Ovary (tissue), 9 donors: ENCODE data around the gene DRAXIN. TPM values are rescaled to one million over a fixed set of nuclear protein-coding genes. Genes with fewer than 3 reads are reported as not detected.

ENCODE experiments used
- DNase-seq, 5 donors: peaks; one replicate each; pipeline ENCODE4 v3.0.0-alpha.2; 2019 to 2020
- H3K27ac ChIP-seq, 2 donors: fragments of 200-600 bp; one replicate each; pipeline versions ENCODE4 v1.5.1 to v1.8.0; 2019 to 2022
- H3K27me3 ChIP-seq: fragments of 200-600 bp; one replicate; pipeline ENCODE4 v1.8.0; 2022
- H3K36me3 ChIP-seq: fragments of 200-600 bp; sonication (generic); one replicate; pipeline ENCODE4 v1.5.1; 2019
- H3K4me1 ChIP-seq: one replicate; pipeline ENCODE4 v1.8.1; 2013; ENCODE audit warnings: mild to moderate bottlenecking, moderate library complexity; ENCODE audit not compliant: insufficient read depth
- H3K4me3 ChIP-seq: fragments of 200-600 bp; sonication (generic); one replicate; pipeline ENCODE4 v1.5.1; 2017
- H3K9me3 ChIP-seq, 2 donors: fragments of 200-600 bp in 1 of 2; sonication (generic) in 1 of 2; one replicate each; pipeline versions ENCODE4 v1.5.1 to v1.8.1; 2013 to 2019; ENCODE audit warnings: mild to moderate bottlenecking in 1 of 2, moderate library complexity in 1 of 2
- EP300 ChIP-seq: sonication (generic); formaldehyde crosslinking; IDR thresholded peaks from one replicate; pipeline ENCODE4 v1.6.1; 2017; ENCODE audit warnings: antibody characterized with exemption
- POLR2A ChIP-seq: fragments of 450-650 bp; IDR thresholded peaks from one replicate; pipeline ENCODE4 v1.6.1; 2017; ENCODE audit warnings: antibody characterized with exemption, mild to moderate bottlenecking, moderate library complexity
- WGBS, 3 donors: extraction: QIAGEN DNeasy Blood & Tissue Kit in 1 of 3; methylation state at CpG; one replicate each; pipeline versions ENCODE4 v1.1.5 to v1.1.7; 2013 to 2017; 5-methylcytosine and 5-hydroxymethylcytosine counted together
- intact Hi-C, 4 donors: fragments of 100-400 bp; cut with DNase I; formaldehyde crosslinking; loops; one replicate each; pipeline versions ENCODE4 v1.11.0 to v1.15.1; 2022 to 2023
- polyA plus RNA-seq, 2 donors: library from polyadenylated mRNA; stranded (reverse); fragments of 200-250 nt in 1 of 2; fragments of 350-450 nt in 1 of 2; fragmentation: Illumina TruSeq in 1 of 2; extraction: RNeasy Lipid Tissue Mini Kit (QIAGEN cat#74804) in 1 of 2; gene quantifications; one replicate each; pipeline ENCODE4 v1.2.3, GENCODE V29; 2013 to 2014
- total RNA-seq, 7 donors: library from RNA; depleted of rRNA in 2 of 7; stranded (reverse); fragments of >200 nt in 2 of 7; fragmentation: NEBNext Ultra II Directional in 3 of 7; extraction: Animal tissue kit (Norgen Biotek cat#: 25700) in 3 of 7; gene quantifications; one replicate each; pipeline versions ENCODE4 v1.1.0 to v1.2.4, GENCODE V29; 2016 to 2023
- TF ChIP-seq, protein P1 (sequence below), 3 donors: fragments of 450-650 bp in 2 of 3; fragments of 200-600 bp in 1 of 3; IDR thresholded peaks; one replicate each; pipeline versions ENCODE4 v1.5.1 to v1.8.0; 2016 to 2022; ENCODE audit warnings: antibody characterized with exemption in 3 of 3, mild to moderate bottlenecking in 1 of 3
- donor health status: DM: no; HTN: no; CAD: no; lungs with moderate emphysema.
- donor health status: DM: no; HTN: no; CAD: no.
- donor health status: Bipolar disorder and iron deficiency.
- donor health status: DM: yes; HTN: yes; CAD: no.
- donor health status: DM: no; HTN: no; CAD: no.
- donor health status: DM: yes; HTN: yes; CAD: no.

Gene DRAXIN
- total and polyA plus RNA-seq, 9 donors = under 0.01 to 0.33 (median 0.05) TPM; not detected in 2

DNA sequence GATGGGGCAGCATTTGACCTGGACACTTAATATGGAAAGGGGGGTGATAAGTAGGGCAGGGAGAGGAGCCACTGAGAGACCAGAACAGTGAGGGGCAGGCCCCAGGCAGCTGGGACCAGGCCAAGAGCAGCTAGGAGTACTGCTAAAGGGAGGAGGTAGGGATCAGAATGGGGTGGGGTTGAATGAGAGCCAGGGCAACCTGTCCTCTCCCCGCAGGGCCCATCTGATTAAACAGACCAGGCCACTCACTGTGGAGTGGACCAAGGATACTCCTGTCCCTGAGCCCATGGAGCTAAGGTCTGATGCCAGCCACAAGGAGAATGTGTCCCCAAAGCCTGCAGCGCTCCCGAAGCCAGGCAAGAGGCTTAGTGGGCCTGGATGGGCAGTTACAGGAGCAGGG lies 72.6 kb downstream of the DRAXIN start:
- H3K4me1 ChIP-seq = peaks cover 3% of the 10 kb centered on the region
- H3K27me3 ChIP-seq = no peaks in the 10 kb centered on the region
- no peaks in the 10 kb centered on the region for H3K9me3 ChIP-seq
- 79 to 83% (median 79%) methylated on average over 3 of the region's 3 CpGs for WGBS, 3 donors
- H3K27ac ChIP-seq = no peak overlapping the region
- TF ChIP-seq, protein P1, sequence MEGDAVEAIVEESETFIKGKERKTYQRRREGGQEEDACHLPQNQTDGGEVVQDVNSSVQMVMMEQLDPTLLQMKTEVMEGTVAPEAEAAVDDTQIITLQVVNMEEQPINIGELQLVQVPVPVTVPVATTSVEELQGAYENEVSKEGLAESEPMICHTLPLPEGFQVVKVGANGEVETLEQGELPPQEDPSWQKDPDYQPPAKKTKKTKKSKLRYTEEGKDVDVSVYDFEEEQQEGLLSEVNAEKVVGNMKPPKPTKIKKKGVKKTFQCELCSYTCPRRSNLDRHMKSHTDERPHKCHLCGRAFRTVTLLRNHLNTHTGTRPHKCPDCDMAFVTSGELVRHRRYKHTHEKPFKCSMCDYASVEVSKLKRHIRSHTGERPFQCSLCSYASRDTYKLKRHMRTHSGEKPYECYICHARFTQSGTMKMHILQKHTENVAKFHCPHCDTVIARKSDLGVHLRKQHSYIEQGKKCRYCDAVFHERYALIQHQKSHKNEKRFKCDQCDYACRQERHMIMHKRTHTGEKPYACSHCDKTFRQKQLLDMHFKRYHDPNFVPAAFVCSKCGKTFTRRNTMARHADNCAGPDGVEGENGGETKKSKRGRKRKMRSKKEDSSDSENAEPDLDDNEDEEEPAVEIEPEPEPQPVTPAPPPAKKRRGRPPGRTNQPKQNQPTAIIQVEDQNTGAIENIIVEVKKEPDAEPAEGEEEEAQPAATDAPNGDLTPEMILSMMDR (IDR thresholded peaks at IDR 0.05) = no peak
- TF ChIP-seq POLR2A (no peak), EP300 (no peak)
- H3K4me3 ChIP-seq = no peak overlapping the region
- intact Hi-C loops = no loop called here
- H3K36me3 ChIP-seq = no peaks in the 10 kb centered on the region
- DNase-seq = no peak

DNA sequence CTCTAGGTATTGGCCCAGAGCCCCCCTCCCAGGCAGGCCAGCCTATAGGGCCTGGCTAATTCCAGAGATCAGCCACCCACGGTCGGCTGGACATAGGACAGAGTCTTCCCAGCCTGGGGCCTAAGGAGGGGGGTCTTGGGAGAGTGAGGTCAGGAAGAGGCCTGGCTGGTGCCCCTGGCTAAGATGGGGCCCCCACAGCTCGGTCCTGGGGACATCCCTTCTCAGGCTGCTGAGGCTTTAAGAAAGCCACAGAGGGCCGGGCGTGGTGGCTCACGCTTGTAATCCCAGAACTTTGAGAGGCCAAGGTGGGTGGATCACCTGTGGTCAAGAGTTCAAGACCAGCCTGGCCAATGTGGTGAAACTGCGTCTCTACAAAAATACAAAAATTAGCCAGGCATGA lies 73.0 kb downstream of the DRAXIN start:
- WGBS, 3 donors = 78 to 81% (median 80%) methylated on average over 7 of the region's 7 CpGs
- intact Hi-C loops = no loop called here
- H3K27me3 ChIP-seq = no peaks in the 10 kb centered on the region

DNA sequence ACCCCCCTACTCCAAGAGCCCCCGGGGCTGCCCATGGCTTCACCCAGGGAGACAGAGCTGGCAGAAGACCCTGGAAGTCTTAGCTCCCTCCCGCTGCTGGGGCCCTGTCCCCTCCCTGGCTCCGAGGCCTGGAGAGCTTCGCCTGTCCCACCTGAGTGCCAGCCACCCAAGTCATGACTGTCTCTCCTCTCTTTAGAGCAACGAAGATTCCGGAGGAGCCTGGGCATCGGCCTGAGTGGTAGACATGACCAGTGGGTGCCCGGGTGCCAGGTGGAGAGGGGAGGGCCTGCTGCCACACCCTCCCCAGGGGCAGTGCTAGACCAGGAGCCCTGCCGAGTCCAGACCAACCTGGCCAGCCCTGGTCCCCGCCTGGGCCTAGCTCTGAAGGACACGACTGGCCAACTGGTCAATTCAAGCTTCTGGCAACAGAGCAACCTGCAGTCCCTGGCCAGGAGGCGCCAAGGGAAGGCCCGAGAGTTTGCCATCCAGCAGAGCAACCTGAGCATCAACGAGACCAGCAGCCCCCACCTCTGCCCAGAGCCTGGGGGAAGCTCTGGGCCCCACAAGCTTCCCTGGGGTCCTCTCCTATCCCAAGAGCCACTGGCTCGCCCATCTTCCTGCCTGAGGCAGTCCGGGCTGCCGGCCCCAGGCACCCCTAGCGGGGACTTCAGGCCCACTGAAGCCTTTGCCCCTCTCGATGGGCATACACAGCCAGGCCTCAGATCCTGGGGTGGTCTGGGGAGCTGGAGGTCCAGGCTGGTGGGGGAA lies 74.3 kb downstream of the DRAXIN start:
- 87 to 88% (median 87%) methylated on average over 17 to 19 of the region's 19 CpGs for WGBS, 3 donors
- no peaks in the 10 kb centered on the region for H3K9me3 ChIP-seq
- no peaks in the 10 kb centered on the region for H3K27me3 ChIP-seq
- no peak overlapping the region for H3K27ac ChIP-seq
- peaks cover 3% of the 10 kb centered on the region for H3K4me1 ChIP-seq
- no peak for DNase-seq
- H3K36me3 ChIP-seq = no peaks in the 10 kb centered on the region
- intact Hi-C loops = no loop called here
- TF ChIP-seq POLR2A = no peak
- no peak for TF ChIP-seq EP300
- H3K4me3 ChIP-seq = no peak overlapping the region

More for the DNA sequence above, 73.0 kb downstream of the DRAXIN start:
- no peaks in the 10 kb centered on the region for H3K36me3 ChIP-seq
- no peak for DNase-seq
- TF ChIP-seq EP300 (no peak), POLR2A (no peak)
- TF ChIP-seq, protein P1 (IDR thresholded peaks at IDR 0.05) = no peak
- no peaks in the 10 kb centered on the region for H3K9me3 ChIP-seq
- peaks cover 3% of the 10 kb centered on the region for H3K4me1 ChIP-seq
- H3K4me3 ChIP-seq = no peak overlapping the region
- no peak overlapping the region for H3K27ac ChIP-seq

DNA sequence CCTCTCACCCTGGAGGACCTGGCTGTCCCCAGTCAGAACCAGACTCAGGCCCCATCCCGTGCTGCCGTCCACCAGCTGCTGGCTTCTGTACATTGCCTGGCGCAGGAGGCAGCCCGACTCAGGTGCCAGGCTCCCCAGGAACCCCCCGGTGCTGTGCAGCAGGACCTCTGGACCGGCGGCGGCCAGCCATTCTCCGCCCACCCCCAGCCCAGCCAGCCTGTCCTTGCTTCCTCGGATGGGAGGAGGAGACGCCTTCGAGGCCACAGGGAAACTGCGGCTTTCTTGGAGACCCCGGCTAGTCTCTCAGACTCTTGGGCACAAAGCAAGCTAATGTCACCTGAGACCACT lies 74.9 kb downstream of the DRAXIN start:
- Histone ChIP-seq H3K27ac (no peak overlapping the region), H3K27me3 (no peaks in the 10 kb centered on the region), H3K4me3 (no peak overlapping the region), H3K9me3 (no peaks in the 10 kb centered on the region), H3K4me1 (peaks cover 3% of the 10 kb centered on the region), H3K36me3 (no peaks in the 10 kb centered on the region)
- WGBS, 3 donors = 67 to 72% (median 71%) methylated on average over 12 to 14 of the region's 14 CpGs
- no peak for DNase-seq
- intact Hi-C loops = no loop called here
- TF ChIP-seq EP300 (no peak), POLR2A (no peak)
- TF ChIP-seq, protein P1 (IDR thresholded peaks at IDR 0.05) = no peak
